Caco-2 (cell line): ENCODE measurements around the gene STRADB. TPM values are rescaled to one million over a fixed set of nuclear protein-coding genes. Genes with fewer than 3 reads are reported as not detected.
"Not testable (repeated sequence)": the region's sequence is repeated elsewhere in the genome, so short reads cannot be mapped to it uniquely, and the experiment has no call there.

Experiments
- BruUV-seq: library from RNA; stranded (reverse); fragments of 400-500 nt; replicated peaks from 2 replicates; lab custom pipeline; 2021; lab: Mats Ljungman, UMichigan
- CTCF ChIA-PET: fragments of 300-600 bp; sonication (Branson Sonifier 250); formaldehyde crosslinking; loops from one replicate; lab custom pipeline; 2022; ENCODE audit warnings: antibody characterized with exemption; lab: Charles Lee
- POLR2A ChIA-PET: fragments of 300-600 bp; sonication (Branson Sonifier 250); formaldehyde crosslinking; loops from one replicate; lab custom pipeline; 2022; ENCODE audit warnings: antibody characterized with exemption; lab: Charles Lee
- DNase-seq, 2 experiments: peaks; one replicate each; pipeline versions ENCODE4 v3.0.0 to v3.0.0-alpha.2; 2020 to 2022
- H3K27me3 ChIP-seq: replicated peaks from 2 replicates; pipeline ENCODE4 v1.6.0; 2011; ENCODE audit warnings: low read length; ENCODE audit not compliant: control insufficient read depth, insufficient read depth
- H3K36me3 ChIP-seq: 2 replicates; pipeline ENCODE4 v1.5.1; 2011; ENCODE audit warnings: low read length; ENCODE audit not compliant: control insufficient read depth, insufficient read depth
- H3K4me1 ChIP-seq: fragments of 250-450 bp; sonication (Bioruptor Pico); 2 replicates; pipeline ENCODE4 v1.5.1; 2020; ENCODE audit warnings: mild to moderate bottlenecking
- H3K4me3 ChIP-seq: 2 replicates; pipeline ENCODE4 v1.5.1; 2011; ENCODE audit warnings: low read depth, mild to moderate bottlenecking, control low read depth, low read length
- H3K9me3 ChIP-seq: fragments of 250-450 bp; sonication (Bioruptor Pico); 2 replicates; pipeline ENCODE4 v1.5.1; 2020; ENCODE audit warnings: mild to moderate bottlenecking, moderate library complexity
- H3K27ac Mint-ChIP-seq: one replicate; pipeline ENCODE4 v1.8.0; 2022; ENCODE audit warnings: mixed read lengths; ENCODE audit not compliant: unreplicated experiment
- H3K27me3 Mint-ChIP-seq: one replicate; pipeline ENCODE4 v1.8.0; 2022; ENCODE audit warnings: mixed read lengths; ENCODE audit not compliant: insufficient read depth, unreplicated experiment
- H3K36me3 Mint-ChIP-seq: one replicate; pipeline ENCODE4 v1.8.0; 2022; ENCODE audit warnings: mild to moderate bottlenecking, mixed read lengths; ENCODE audit not compliant: insufficient read depth, unreplicated experiment
- H3K4me1 Mint-ChIP-seq: one replicate; pipeline ENCODE4 v1.8.0; 2022; ENCODE audit warnings: low read depth, mixed read lengths; ENCODE audit not compliant: unreplicated experiment
- H3K4me3 Mint-ChIP-seq: one replicate; pipeline ENCODE4 v1.8.0; 2022; ENCODE audit warnings: mild to moderate bottlenecking, moderate library complexity, mixed read lengths; ENCODE audit not compliant: unreplicated experiment
- H3K9me3 Mint-ChIP-seq: one replicate; pipeline ENCODE4 v1.8.0; 2022; ENCODE audit warnings: mixed read lengths; ENCODE audit not compliant: unreplicated experiment
- intact Hi-C: fragments of 100-400 bp; cut with micrococcal nuclease; formaldehyde crosslinking; loops from one replicate; pipeline ENCODE4 v1.10.0; 2022; ENCODE audit not compliant: unreplicated experiment
- total RNA-seq: library from RNA; stranded (reverse); gene quantifications from 2 replicates; pipeline ENCODE4 v1.2.3, GENCODE V29; 2022
- TF ChIP-seq, protein P1 (sequence below), 2 experiments: fragments of 200-600 bp in 1 of 2; IDR thresholded peaks; 1 replicate in 1 of 2; 2 replicates in 1 of 2; pipeline versions ENCODE4 v1.5.1 to v1.8.0; 2011 to 2022; ENCODE audit warnings: antibody characterized with exemption in 1 of 2, control low read depth in 1 of 2, inconsistent platforms in 1 of 2, low read depth in 1 of 2, low read length in 1 of 2, mild to moderate bottlenecking in 1 of 2, moderate library complexity in 1 of 2; ENCODE audit not compliant: insufficient read depth in 1 of 2, severe bottlenecking in 1 of 2, unreplicated experiment in 1 of 2

STRADB gene
- total RNA-seq, 1 experiment from 2014 or later: 49.0 TPM

DNA sequence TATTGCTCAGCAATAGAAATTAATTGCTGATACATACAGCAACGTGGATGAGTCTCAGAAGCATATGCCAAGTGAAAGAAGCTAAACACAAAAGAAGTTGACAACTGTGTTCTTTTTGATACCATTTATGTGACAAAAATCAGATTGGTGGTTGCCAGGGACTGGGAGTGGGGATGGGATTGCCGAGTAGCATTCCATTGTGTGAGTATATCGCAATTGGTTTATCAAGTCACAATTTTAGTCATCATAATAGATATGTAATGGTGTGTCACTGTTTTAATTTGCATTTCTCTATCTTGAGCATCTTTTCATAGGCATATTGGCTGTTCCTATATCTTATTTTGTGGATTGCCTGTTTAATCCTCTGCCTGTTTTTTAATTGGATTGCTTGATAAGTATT is 20.9 kb downstream of the STRADB start:
- ChIA-PET CTCF (no interaction called here), POLR2A (no interaction called here)
- TF ChIP-seq, protein P1, sequence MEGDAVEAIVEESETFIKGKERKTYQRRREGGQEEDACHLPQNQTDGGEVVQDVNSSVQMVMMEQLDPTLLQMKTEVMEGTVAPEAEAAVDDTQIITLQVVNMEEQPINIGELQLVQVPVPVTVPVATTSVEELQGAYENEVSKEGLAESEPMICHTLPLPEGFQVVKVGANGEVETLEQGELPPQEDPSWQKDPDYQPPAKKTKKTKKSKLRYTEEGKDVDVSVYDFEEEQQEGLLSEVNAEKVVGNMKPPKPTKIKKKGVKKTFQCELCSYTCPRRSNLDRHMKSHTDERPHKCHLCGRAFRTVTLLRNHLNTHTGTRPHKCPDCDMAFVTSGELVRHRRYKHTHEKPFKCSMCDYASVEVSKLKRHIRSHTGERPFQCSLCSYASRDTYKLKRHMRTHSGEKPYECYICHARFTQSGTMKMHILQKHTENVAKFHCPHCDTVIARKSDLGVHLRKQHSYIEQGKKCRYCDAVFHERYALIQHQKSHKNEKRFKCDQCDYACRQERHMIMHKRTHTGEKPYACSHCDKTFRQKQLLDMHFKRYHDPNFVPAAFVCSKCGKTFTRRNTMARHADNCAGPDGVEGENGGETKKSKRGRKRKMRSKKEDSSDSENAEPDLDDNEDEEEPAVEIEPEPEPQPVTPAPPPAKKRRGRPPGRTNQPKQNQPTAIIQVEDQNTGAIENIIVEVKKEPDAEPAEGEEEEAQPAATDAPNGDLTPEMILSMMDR (IDR thresholded peaks at IDR 0.05; ENCODE audit: insufficient read depth in 1 of 2, low read depth in 1 of 2, low read length in 1 of 2, severe bottlenecking in 1 of 2, unreplicated experiment in 1 of 2): no peak
- intact Hi-C loops: no loop called here
- Mint-ChIP-seq H3K27ac (no peak overlapping the region), H3K4me1 (peaks cover 6% of the 10 kb centered on the region), H3K4me3 (no peak overlapping the region), H3K36me3 (peaks cover 19% of the 10 kb centered on the region), H3K27me3 (no peaks in the 10 kb centered on the region), H3K9me3 (no peaks in the 10 kb centered on the region)
- Histone ChIP-seq H3K4me1 (no peaks in the 10 kb centered on the region), H3K4me3 (no peak overlapping the region), H3K9me3 (no peaks in the 10 kb centered on the region), H3K27me3 (no peaks in the 10 kb centered on the region), H3K36me3 (peaks cover 1% of the 10 kb centered on the region; the same call in 1 of the 2 replicates)
- DNase-seq: no peak
- no TSS peak for BruUV-seq

DNA sequence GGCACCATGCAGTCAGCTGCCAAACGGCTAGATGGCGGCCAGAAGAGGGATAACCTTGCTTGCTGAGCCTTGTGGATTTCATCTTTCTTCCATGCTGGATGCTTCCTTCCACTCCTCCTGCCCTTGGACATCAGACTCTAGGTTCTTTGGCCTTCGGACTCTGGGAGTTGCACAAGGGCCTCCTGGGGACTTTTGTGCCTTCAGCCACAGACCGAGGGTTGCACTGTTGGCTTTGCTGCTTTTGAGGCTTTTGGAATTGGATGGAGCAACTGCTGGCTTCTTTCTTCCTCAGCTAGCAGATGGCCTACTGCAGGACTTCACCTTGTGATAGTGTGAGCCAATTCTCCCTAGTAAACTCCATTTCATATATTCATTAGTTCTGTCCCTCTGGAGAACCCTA is 31.0 kb downstream of the STRADB start:
- Mint-ChIP-seq H3K4me1 (no peaks in the 10 kb centered on the region), H3K27ac (no peak overlapping the region), H3K9me3 (no peaks in the 10 kb centered on the region), H3K4me3 (no peak overlapping the region), H3K36me3 (peaks cover 6% of the 10 kb centered on the region), H3K27me3 (no peaks in the 10 kb centered on the region)
- no TSS peak for BruUV-seq
- peaks cover 1% of the 10 kb centered on the region; the same call in 1 of the 2 replicates for H3K36me3 ChIP-seq
- no peaks in the 10 kb centered on the region for H3K27me3 ChIP-seq
- TF ChIP-seq, protein P1 (IDR thresholded peaks at IDR 0.05; ENCODE audit: insufficient read depth in 1 of 2, low read depth in 1 of 2, low read length in 1 of 2, severe bottlenecking in 1 of 2, unreplicated experiment in 1 of 2): no peak
- no peak overlapping the region for H3K4me3 ChIP-seq
- CTCF ChIA-PET: no interaction called here
- DNase-seq: no peak
- intact Hi-C loops: no loop called here
- H3K4me1 ChIP-seq: no peaks in the 10 kb centered on the region
- no peaks in the 10 kb centered on the region for H3K9me3 ChIP-seq
- POLR2A ChIA-PET: no interaction called here

DNA sequence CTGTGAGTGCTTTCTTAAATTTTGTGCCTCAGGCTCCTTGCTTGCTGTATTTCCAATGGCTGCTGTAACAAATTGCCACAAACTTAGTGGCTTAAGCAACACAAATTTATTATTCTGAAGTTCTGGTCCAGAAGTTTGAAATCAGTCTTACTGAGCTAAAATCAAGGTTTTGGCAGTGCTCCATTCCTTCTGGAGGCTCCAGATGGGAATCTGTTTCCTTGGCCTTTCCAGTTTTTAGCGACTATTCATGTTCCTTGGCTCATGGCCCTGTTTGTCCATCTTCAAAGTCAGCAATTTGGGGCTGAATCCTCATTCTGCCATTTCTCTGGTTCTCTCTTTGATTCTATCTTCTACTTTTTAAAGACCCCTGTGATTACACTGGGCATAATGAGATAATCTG is 31.8 kb downstream of the STRADB start:
- H3K4me3 ChIP-seq: no peak overlapping the region
- no TSS peak for BruUV-seq
- Mint-ChIP-seq H3K4me1 (no peaks in the 10 kb centered on the region), H3K27ac (no peak overlapping the region), H3K27me3 (no peaks in the 10 kb centered on the region), H3K4me3 (no peak overlapping the region), H3K36me3 (peaks cover 4% of the 10 kb centered on the region), H3K9me3 (no peaks in the 10 kb centered on the region)
- intact Hi-C loops: no loop called here
- ChIA-PET CTCF (no interaction called here), POLR2A (no interaction called here)
- H3K36me3 ChIP-seq: peaks cover 1% of the 10 kb centered on the region; the same call in 1 of the 2 replicates
- no peak for DNase-seq
- TF ChIP-seq, protein P1 (IDR thresholded peaks at IDR 0.05; ENCODE audit: insufficient read depth in 1 of 2, low read depth in 1 of 2, low read length in 1 of 2, severe bottlenecking in 1 of 2, unreplicated experiment in 1 of 2): no peak
- no peaks in the 10 kb centered on the region for H3K27me3 ChIP-seq
- no peaks in the 10 kb centered on the region for H3K4me1 ChIP-seq
- no peaks in the 10 kb centered on the region for H3K9me3 ChIP-seq

DNA sequence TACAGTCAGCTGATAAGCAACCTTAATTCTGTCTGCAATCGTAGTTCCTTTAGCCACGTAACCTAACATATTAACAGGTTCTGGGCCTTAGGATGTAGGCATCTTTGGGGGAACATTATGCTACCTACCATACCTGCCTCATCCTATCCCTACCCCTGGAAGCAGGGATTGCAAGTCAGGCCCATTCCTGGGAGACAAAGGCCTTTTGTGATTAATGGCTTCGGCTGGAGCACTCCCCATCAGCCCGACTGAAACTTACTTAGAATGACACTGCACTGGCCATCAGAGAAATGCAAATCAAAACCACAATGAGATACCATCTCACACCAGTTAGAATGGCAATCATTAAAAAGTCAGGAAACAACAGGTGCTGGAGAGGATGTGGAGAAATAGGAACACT is 32.2 kb downstream of the STRADB start:
- H3K27me3 Mint-ChIP-seq, H3K36me3 ChIP-seq, H3K27me3 ChIP-seq, H3K4me1 Mint-ChIP-seq, H3K36me3 Mint-ChIP-seq, intact Hi-C loops, H3K9me3 Mint-ChIP-seq, H3K4me3 Mint-ChIP-seq, DNase-seq, CTCF ChIA-PET, H3K9me3 ChIP-seq, H3K4me3 ChIP-seq, BruUV-seq, H3K4me1 ChIP-seq, H3K27ac Mint-ChIP-seq, POLR2A ChIA-PET: not testable (repeated sequence)
